Liver (tissue), 9 donors: ENCODE results near the gene FLVCR2. TPM values are rescaled to one million over a fixed set of nuclear protein-coding genes. Genes with fewer than 3 reads are reported as not detected.

Source experiments
- DNase-seq: peaks from one replicate; pipeline ENCODE4 v3.0.0-alpha.2; 2017; ENCODE audit warnings: low spot score
- H3K27ac ChIP-seq, 2 donors: one replicate each; pipeline ENCODE4 v1.7.0; 2013; ENCODE audit warnings: inconsistent platforms in 2 of 2, low read length in 2 of 2, control low read depth in 1 of 2, low read depth in 1 of 2, mild to moderate bottlenecking in 1 of 2
- H3K27me3 ChIP-seq, 4 donors: one replicate each; pipeline versions ENCODE4 v1.6.1 to v1.7.0; 2013; ENCODE audit warnings: low read length in 3 of 4, inconsistent platforms in 1 of 4, mild to moderate bottlenecking in 1 of 4, moderate library complexity in 1 of 4; ENCODE audit not compliant: control insufficient read depth in 4 of 4, insufficient read depth in 4 of 4
- H3K36me3 ChIP-seq, 4 donors: one replicate each; pipeline versions ENCODE4 v1.6.1 to v1.7.0; 2013; ENCODE audit warnings: low read length in 3 of 4, mild to moderate bottlenecking in 3 of 4, low read depth in 1 of 4, moderate library complexity in 1 of 4; ENCODE audit not compliant: control insufficient read depth in 4 of 4, insufficient read depth in 3 of 4
- H3K4me1 ChIP-seq, 4 donors: one replicate each; pipeline versions ENCODE4 v1.6.1 to v1.7.0; 2013; ENCODE audit warnings: low read length in 3 of 4, mild to moderate bottlenecking in 3 of 4, moderate library complexity in 1 of 4; ENCODE audit not compliant: control insufficient read depth in 4 of 4, insufficient read depth in 4 of 4
- H3K4me3 ChIP-seq, 3 donors: one replicate each; pipeline versions ENCODE4 v1.6.1 to v1.7.0; 2013; ENCODE audit warnings: low read length in 3 of 3, control low read depth in 1 of 3, low read depth in 1 of 3, mild to moderate bottlenecking in 1 of 3
- H3K9ac ChIP-seq, 2 donors: one replicate each; pipeline ENCODE4 v1.7.0; 2013; ENCODE audit warnings: low read length in 2 of 2, mild to moderate bottlenecking in 2 of 2, moderate library complexity in 2 of 2, control low read depth in 1 of 2, low read depth in 1 of 2
- H3K9me3 ChIP-seq, 4 donors: one replicate each; pipeline versions ENCODE4 v1.6.1 to v1.7.0; 2013; ENCODE audit warnings: low read length in 3 of 4; ENCODE audit not compliant: control insufficient read depth in 4 of 4
- FOXA1 ChIP-seq: IDR thresholded peaks from 2 replicates; pipeline ENCODE4 v1.6.1; 2016; ENCODE audit warnings: antibody characterized with exemption
- FOXA2 ChIP-seq: IDR thresholded peaks from 2 replicates; pipeline ENCODE4 v1.6.1; 2016; ENCODE audit warnings: antibody characterized with exemption
- GABPA ChIP-seq, 2 donors: IDR thresholded peaks in 1 of 2; conservative IDR thresholded peaks in 1 of 2; 2 replicates each; pipeline ENCODE4 v1.6.1; 2016; ENCODE audit warnings: antibody characterized with exemption in 2 of 2, mild to moderate bottlenecking in 1 of 2, moderate library complexity in 1 of 2
- HNF4A ChIP-seq, 2 donors: conservative IDR thresholded peaks; 2 replicates each; pipeline ENCODE4 v1.6.1; 2016; ENCODE audit warnings: antibody characterized with exemption in 2 of 2, mild to moderate bottlenecking in 2 of 2
- JUND ChIP-seq, 2 donors: IDR thresholded peaks; 2 replicates each; pipeline ENCODE4 v1.6.1; 2016; ENCODE audit warnings: antibody characterized with exemption in 2 of 2
- NR2F2 ChIP-seq: IDR thresholded peaks from 2 replicates; pipeline ENCODE4 v1.6.1; 2016; ENCODE audit warnings: antibody characterized with exemption
- RXRA ChIP-seq, 2 donors: IDR thresholded peaks; 2 replicates each; pipeline ENCODE4 v1.6.1; 2017 to 2018; ENCODE audit warnings: antibody characterized with exemption in 2 of 2, mild to moderate bottlenecking in 1 of 2
- SP1 ChIP-seq: IDR thresholded peaks from 2 replicates; pipeline ENCODE4 v1.6.1; 2018; ENCODE audit warnings: antibody characterized with exemption, mild to moderate bottlenecking
- TAF1 ChIP-seq: conservative IDR thresholded peaks from 2 replicates; pipeline ENCODE4 v1.6.1; 2016; ENCODE audit warnings: antibody characterized with exemption, mild to moderate bottlenecking
- YY1 ChIP-seq: IDR thresholded peaks from 2 replicates; pipeline ENCODE4 v1.6.1; 2016; ENCODE audit warnings: antibody characterized with exemption, mild to moderate bottlenecking
- WGBS: extraction: QIAGEN DNeasy Blood & Tissue Kit; methylation state at CpG from one replicate; pipeline ENCODE4 v1.1.7; 2013; 5-methylcytosine and 5-hydroxymethylcytosine counted together
- polyA plus RNA-seq, 2 donors: library from polyadenylated mRNA; stranded (reverse) in 1 of 2; unstranded in 1 of 2; fragments of 200-250 nt in 1 of 2; fragments of >200 nt in 1 of 2; fragmentation: Nextera tagmentation in 1 of 2; extraction: Ambion mirVana in 1 of 2; gene quantifications; one replicate each; pipeline versions ENCODE4 v1.2.1 to v1.2.3, GENCODE V29; 2013 to 2015
- total RNA-seq, 2 donors: library from RNA; depleted of rRNA; stranded (reverse); fragments of >200 nt; gene quantifications; one replicate each; pipeline ENCODE4 v1.2.3, GENCODE V29; 2014
- TF ChIP-seq, protein P1 (sequence below): IDR thresholded peaks from 2 replicates; pipeline ENCODE4 v1.6.1; 2016; ENCODE audit warnings: antibody characterized with exemption
- TF ChIP-seq, protein P2 (sequence below): fragments of 150-350 bp; IDR thresholded peaks from 2 replicates; pipeline ENCODE4 v1.5.1; 2017; ENCODE audit warnings: improper control_type of control experiment, low read depth, low read length; ENCODE audit not compliant: missing input control
- TF ChIP-seq, protein P3 (sequence below): IDR thresholded peaks from 2 replicates; pipeline ENCODE4 v1.6.1; 2016; ENCODE audit warnings: antibody characterized with exemption, mild to moderate bottlenecking
- TF ChIP-seq, protein P4 (sequence below): IDR thresholded peaks from 2 replicates; pipeline ENCODE4 v1.6.1; 2016; ENCODE audit warnings: antibody characterized with exemption
- donor health status: healthy.
- donor health status: healthy.
- donor health status: healthy.
- donor health status: healthy.
- donor health status: healthy.

The FLVCR2 gene
- total and polyA plus RNA-seq, 4 donors = 8.7 to 13.1 (median 11.3) TPM

DNA sequence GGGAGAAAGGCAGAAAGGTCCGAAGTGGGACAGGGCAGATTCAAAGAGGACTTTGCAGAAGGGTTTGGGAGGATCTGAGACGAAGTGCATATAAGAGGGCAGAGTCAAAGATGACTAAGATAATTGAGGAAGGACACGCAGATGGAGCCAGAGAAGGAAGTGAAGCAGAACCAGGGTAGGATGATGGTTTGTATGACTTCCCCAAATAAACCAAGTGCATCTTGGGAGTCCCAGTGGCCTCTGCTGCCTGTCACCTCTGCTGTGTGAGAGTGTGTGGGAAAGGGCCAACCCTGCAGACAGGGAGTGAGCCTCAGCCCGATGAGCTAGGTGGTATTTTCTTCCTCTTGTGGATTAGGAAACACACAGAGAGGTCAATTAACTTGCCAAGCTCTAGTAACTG, 36.8 kb downstream of the FLVCR2 start:
- 82% methylated on average over 4 of the region's 4 CpGs for WGBS
- Histone ChIP-seq H3K9ac (no peak overlapping the region), H3K27ac (no peak overlapping the region), H3K27me3 (no peaks in the 10 kb centered on the region), H3K9me3 (no peaks in the 10 kb centered on the region), H3K36me3 (no peaks in the 10 kb centered on the region), H3K4me3 (no peak overlapping the region), H3K4me1 (peaks cover under 1 to 11% (median 7%) of the 10 kb centered on the region in 4 donors)
- TF ChIP-seq, protein P1, sequence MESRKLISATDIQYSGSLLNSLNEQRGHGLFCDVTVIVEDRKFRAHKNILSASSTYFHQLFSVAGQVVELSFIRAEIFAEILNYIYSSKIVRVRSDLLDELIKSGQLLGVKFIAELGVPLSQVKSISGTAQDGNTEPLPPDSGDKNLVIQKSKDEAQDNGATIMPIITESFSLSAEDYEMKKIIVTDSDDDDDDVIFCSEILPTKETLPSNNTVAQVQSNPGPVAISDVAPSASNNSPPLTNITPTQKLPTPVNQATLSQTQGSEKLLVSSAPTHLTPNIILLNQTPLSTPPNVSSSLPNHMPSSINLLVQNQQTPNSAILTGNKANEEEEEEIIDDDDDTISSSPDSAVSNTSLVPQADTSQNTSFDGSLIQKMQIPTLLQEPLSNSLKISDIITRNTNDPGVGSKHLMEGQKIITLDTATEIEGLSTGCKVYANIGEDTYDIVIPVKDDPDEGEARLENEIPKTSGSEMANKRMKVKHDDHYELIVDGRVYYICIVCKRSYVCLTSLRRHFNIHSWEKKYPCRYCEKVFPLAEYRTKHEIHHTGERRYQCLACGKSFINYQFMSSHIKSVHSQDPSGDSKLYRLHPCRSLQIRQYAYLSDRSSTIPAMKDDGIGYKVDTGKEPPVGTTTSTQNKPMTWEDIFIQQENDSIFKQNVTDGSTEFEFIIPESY = no peak
- TF ChIP-seq FOXA1 = no peak
- TF ChIP-seq, protein P2, sequence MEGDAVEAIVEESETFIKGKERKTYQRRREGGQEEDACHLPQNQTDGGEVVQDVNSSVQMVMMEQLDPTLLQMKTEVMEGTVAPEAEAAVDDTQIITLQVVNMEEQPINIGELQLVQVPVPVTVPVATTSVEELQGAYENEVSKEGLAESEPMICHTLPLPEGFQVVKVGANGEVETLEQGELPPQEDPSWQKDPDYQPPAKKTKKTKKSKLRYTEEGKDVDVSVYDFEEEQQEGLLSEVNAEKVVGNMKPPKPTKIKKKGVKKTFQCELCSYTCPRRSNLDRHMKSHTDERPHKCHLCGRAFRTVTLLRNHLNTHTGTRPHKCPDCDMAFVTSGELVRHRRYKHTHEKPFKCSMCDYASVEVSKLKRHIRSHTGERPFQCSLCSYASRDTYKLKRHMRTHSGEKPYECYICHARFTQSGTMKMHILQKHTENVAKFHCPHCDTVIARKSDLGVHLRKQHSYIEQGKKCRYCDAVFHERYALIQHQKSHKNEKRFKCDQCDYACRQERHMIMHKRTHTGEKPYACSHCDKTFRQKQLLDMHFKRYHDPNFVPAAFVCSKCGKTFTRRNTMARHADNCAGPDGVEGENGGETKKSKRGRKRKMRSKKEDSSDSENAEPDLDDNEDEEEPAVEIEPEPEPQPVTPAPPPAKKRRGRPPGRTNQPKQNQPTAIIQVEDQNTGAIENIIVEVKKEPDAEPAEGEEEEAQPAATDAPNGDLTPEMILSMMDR = no peak
- no peak for TF ChIP-seq SP1
- TF ChIP-seq FOXA2 = no peak
- TF ChIP-seq TAF1 = no peak
- no peak for TF ChIP-seq NR2F2
- TF ChIP-seq, protein P3, sequence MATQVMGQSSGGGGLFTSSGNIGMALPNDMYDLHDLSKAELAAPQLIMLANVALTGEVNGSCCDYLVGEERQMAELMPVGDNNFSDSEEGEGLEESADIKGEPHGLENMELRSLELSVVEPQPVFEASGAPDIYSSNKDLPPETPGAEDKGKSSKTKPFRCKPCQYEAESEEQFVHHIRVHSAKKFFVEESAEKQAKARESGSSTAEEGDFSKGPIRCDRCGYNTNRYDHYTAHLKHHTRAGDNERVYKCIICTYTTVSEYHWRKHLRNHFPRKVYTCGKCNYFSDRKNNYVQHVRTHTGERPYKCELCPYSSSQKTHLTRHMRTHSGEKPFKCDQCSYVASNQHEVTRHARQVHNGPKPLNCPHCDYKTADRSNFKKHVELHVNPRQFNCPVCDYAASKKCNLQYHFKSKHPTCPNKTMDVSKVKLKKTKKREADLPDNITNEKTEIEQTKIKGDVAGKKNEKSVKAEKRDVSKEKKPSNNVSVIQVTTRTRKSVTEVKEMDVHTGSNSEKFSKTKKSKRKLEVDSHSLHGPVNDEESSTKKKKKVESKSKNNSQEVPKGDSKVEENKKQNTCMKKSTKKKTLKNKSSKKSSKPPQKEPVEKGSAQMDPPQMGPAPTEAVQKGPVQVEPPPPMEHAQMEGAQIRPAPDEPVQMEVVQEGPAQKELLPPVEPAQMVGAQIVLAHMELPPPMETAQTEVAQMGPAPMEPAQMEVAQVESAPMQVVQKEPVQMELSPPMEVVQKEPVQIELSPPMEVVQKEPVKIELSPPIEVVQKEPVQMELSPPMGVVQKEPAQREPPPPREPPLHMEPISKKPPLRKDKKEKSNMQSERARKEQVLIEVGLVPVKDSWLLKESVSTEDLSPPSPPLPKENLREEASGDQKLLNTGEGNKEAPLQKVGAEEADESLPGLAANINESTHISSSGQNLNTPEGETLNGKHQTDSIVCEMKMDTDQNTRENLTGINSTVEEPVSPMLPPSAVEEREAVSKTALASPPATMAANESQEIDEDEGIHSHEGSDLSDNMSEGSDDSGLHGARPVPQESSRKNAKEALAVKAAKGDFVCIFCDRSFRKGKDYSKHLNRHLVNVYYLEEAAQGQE = no peak
- no peak for DNase-seq

DNA sequence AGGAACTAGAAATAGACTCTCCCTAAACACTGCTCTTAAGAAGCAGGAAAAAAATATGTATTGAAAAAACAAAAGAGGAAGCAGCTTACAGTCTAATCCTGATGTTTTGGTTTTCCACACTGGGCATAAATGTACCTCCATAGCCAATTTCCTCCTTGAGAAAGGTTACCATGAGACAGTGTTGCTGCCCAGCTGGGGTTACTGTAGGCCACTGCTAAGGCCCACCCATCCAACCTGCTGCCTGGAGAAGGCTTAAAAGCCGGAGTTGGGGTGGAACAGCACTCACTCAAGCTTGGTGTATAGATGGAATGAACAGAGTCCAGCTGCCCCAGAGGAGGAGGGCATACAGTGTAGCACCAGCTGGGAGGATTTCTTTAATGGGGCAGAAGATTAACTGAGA, 41.1 kb downstream of the FLVCR2 start:
- Histone ChIP-seq H3K9ac (no peak overlapping the region), H3K9me3 (no peaks in the 10 kb centered on the region), H3K4me3 (no peak overlapping the region), H3K4me1 (peaks cover 14 to 34% (median 24%) of the 10 kb centered on the region in 4 donors), H3K27ac (peak overlapping the region in 1 of 2 donors; percentile 37), H3K36me3 (no peaks in the 10 kb centered on the region), H3K27me3 (no peaks in the 10 kb centered on the region)
- 80% methylated on average over 1 of the region's 1 CpG for WGBS
- DNase-seq = no peak
- TF ChIP-seq FOXA1 (no peak), SP1 (peak; percentile 9), RXRA (IDR thresholded peaks at IDR 0.05) (peak; percentile 19 to 49)

DNA sequence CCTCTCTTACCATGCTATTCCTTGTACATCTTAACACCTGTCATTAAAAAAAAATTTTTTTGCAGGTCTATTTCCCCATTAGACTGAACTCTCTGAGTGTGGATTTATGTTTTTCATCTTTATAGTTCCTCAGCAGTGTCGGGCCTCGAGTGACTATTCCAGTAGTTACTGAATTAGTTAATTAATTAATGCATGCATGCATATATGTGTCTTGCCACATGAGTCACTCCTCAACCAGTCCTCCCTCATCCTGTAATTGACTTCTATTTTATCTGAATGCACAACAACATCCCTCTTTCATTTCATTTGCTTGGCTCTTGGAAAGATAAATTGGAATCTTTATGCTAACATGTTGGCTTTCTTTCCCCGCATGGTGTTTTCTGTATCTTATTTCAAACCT, 46.6 kb downstream of the FLVCR2 start:
- no peak for TF ChIP-seq YY1
- TF ChIP-seq GABPA (IDR thresholded peaks at IDR 0.05 in 1 of 2, conservative IDR thresholded peaks at IDR 0.05 in 1 of 2) = no peak
- TF ChIP-seq, protein P1 = no peak
- TF ChIP-seq FOXA1 = no peak
- no peak for TF ChIP-seq HNF4A (conservative IDR thresholded peaks at IDR 0.05)
- TF ChIP-seq, protein P4, sequence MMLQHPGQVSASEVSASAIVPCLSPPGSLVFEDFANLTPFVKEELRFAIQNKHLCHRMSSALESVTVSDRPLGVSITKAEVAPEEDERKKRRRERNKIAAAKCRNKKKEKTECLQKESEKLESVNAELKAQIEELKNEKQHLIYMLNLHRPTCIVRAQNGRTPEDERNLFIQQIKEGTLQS = no peak
- no peak for TF ChIP-seq JUND (IDR thresholded peaks at IDR 0.05)
- TF ChIP-seq SP1 = no peak
- no peak for TF ChIP-seq FOXA2
- Histone ChIP-seq H3K36me3 (no peaks in the 10 kb centered on the region), H3K9ac (no peak overlapping the region), H3K4me1 (peaks cover 14 to 38% (median 34%) of the 10 kb centered on the region in 4 donors), H3K27me3 (no peaks in the 10 kb centered on the region), H3K4me3 (no peak overlapping the region), H3K9me3 (no peaks in the 10 kb centered on the region), H3K27ac (no peak overlapping the region)
- DNase-seq = no peak
- WGBS = 86% methylated on average over 3 of the region's 3 CpGs
